ENCODE results near the gene LRIT3. TPM values are rescaled to one million over a fixed set of nuclear protein-coding genes. Genes with fewer than 3 reads are reported as not detected.

LRIT3 gene
- polyA plus RNA-seq, 3 donors, result 0.07 TPM; not detected in 2

DNA sequence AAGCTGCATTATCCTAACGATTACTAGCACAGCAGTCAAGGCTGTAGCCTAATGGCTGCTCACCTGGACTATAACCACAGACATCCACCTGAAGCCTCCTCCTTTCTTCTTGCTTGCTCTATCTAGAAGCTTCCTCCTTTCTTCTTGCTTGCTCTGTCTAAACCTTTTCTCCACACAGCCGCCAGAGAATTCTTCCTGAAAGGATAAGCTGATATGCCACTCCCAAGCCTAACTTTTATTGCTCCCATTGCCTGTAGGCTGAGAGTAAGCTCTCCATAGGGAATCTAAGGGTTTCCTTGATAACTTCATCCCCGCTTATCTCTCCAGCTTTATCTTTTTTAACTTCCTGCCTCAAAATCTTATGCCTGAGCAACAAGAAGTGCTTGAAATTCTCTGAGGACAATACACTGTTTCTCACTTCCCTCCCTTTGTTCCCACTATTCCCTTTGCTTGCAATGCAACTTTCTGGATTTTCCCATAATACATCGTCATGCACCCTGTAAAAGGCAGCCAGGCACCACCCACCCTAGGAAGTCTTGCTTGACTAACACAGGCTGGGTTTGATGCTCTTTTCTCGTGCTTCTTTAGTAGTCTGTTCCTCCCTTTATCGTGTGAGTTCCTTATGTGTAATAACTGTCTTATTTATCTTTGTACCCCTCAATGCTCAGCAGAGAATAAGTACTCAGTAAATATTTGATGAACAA, 1.4 kb upstream of the LRIT3 start:
- no peak overlapping the region for H3K4me2 ChIP-seq (replicated peaks; ENCODE audit: extremely low read depth, low read length, poor library complexity, severe bottlenecking)
- H3K79me2 ChIP-seq (ENCODE audit: insufficient read depth, low read length), result no peaks in the 10 kb centered on the region
- Mint-ChIP-seq H3K4me3 (no peak overlapping the region), H3K27ac (peak overlapping the region in 1 of 7 donors; percentile 73), H3K9me3 (peaks cover 0 to 2% (median 0%) of the 10 kb centered on the region in 7 donors), H3K27me3 (ENCODE audit: low read depth in 3 of 3) (peaks cover 0 to 7% (median 0%) of the 10 kb centered on the region in 3 donors), H3K36me3 (no peaks in the 10 kb centered on the region), H3K4me1 (no peaks in the 10 kb centered on the region)
- intact Hi-C loops (cut with micrococcal nuclease), result no loop called here
- 49% methylated on average over 2 of the region's 6 CpGs for WGBS (ENCODE audit: insufficient coverage)
- H3K9me3 ChIP-seq (replicated peaks in 1 of 2; ENCODE audit: control insufficient read depth in 1 of 2, insufficient read depth in 1 of 2, low read length in 2 of 2), result no peaks in the 10 kb centered on the region
- H3K4me1 ChIP-seq (ENCODE audit: control insufficient read depth in 1 of 2, insufficient read depth in 2 of 2, low read length in 2 of 2), result no peaks in the 10 kb centered on the region
- no peak overlapping the region for H2AFZ ChIP-seq (ENCODE audit: insufficient read depth, low read depth, low read length, poor library complexity, severe bottlenecking)
- no peak for TF ChIP-seq CTCF (IDR thresholded peaks at IDR 0.05)
- no peak overlapping the region for H3K9ac ChIP-seq (ENCODE audit: insufficient read depth, low read length, poor library complexity, severe bottlenecking)
- no peaks in the 10 kb centered on the region for H3K27me3 ChIP-seq (ENCODE audit: control insufficient read depth in 2 of 2, insufficient read depth in 2 of 2, low read length in 2 of 2)
- no peak overlapping the region for H3K4me3 ChIP-seq (replicated peaks in 1 of 3; ENCODE audit: low read depth in 2 of 3, low read length in 3 of 3)
- H4K20me1 ChIP-seq (ENCODE audit: insufficient read depth, low read length), result no peaks in the 10 kb centered on the region
- H3K36me3 ChIP-seq (replicated peaks in 1 of 2; ENCODE audit: control insufficient read depth in 1 of 2, insufficient read depth in 2 of 2, low read length in 2 of 2), result no peaks in the 10 kb centered on the region
- no peak for DNase-seq
- no peak overlapping the region for H3K27ac ChIP-seq (ENCODE audit: low read depth in 1 of 2, low read length in 2 of 2)

GRCh38 chr4:109848501-109848900, 594 bp downstream of the LRIT3 start:
- Histone ChIP-seq H3K9ac (ENCODE audit: insufficient read depth, low read length, poor library complexity, severe bottlenecking) (no peak overlapping the region), H3K4me2 (replicated peaks; ENCODE audit: extremely low read depth, low read length, poor library complexity, severe bottlenecking) (no peak overlapping the region), H2AFZ (ENCODE audit: insufficient read depth, low read depth, low read length, poor library complexity, severe bottlenecking) (no peak overlapping the region), H3K4me3 (replicated peaks in 1 of 3; ENCODE audit: low read depth in 2 of 3, low read length in 3 of 3) (no peak overlapping the region), H4K20me1 (ENCODE audit: insufficient read depth, low read length) (no peaks in the 10 kb centered on the region), H3K27ac (ENCODE audit: low read depth in 1 of 2, low read length in 2 of 2) (no peak overlapping the region), H3K79me2 (ENCODE audit: insufficient read depth, low read length) (no peaks in the 10 kb centered on the region), H3K9me3 (replicated peaks in 1 of 2; ENCODE audit: control insufficient read depth in 1 of 2, insufficient read depth in 1 of 2, low read length in 2 of 2) (no peaks in the 10 kb centered on the region), H3K27me3 (ENCODE audit: control insufficient read depth in 2 of 2, insufficient read depth in 2 of 2, low read length in 2 of 2) (no peaks in the 10 kb centered on the region), H3K36me3 (replicated peaks in 1 of 2; ENCODE audit: control insufficient read depth in 1 of 2, insufficient read depth in 2 of 2, low read length in 2 of 2) (no peaks in the 10 kb centered on the region), H3K4me1 (ENCODE audit: control insufficient read depth in 1 of 2, insufficient read depth in 2 of 2, low read length in 2 of 2) (no peaks in the 10 kb centered on the region)
- Mint-ChIP-seq H3K36me3 (no peaks in the 10 kb centered on the region), H3K4me3 (no peak overlapping the region), H3K27ac (no peak overlapping the region), H3K27me3 (ENCODE audit: low read depth in 3 of 3) (peaks cover 0 to 8% (median 1%) of the 10 kb centered on the region in 3 donors), H3K9me3 (peaks cover 0 to 2% (median 0%) of the 10 kb centered on the region in 7 donors), H3K4me1 (peaks cover 5% of the 10 kb centered on the region)
- intact Hi-C loops (cut with micrococcal nuclease), result no loop called here
- DNase-seq, result no peak
- no CpG with 5 or more reads among the region's 2 CpGs for WGBS (ENCODE audit: insufficient coverage)
- TF ChIP-seq CTCF (IDR thresholded peaks at IDR 0.05), result no peak
